ENCODE results near the gene LAMC2.

DNA sequence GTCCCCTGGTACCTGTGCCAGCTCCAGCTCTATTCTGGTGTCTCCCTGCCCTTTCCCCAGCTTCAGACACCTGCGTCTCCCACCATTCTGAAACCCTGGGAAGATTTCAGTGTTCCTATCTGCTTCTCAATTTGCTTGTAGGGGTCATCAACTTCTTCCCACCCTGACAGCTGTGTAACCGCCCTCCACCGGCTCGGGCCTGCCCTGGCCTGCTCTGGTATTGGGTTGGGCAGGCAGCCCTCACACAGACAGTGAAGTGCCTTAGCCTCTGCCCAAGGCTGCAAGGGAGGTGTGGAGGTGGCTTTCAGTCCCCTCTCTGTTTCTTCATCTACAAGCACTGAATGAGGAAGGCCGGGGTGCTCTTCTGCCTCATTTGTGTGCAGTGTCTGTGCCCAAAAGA is 97.2 kb downstream of the LAMC2 start:
- TF ChIP-seq FOXK1 (CRISPR knock-in tag; IDR thresholded peaks at IDR 0.05; ENCODE audit: borderline replicate concordance), result no peak
- no peak for TF ChIP-seq MYC (IDR thresholded peaks at IDR 0.05; ENCODE audit: low read depth, low read length)
- TF ChIP-seq MYC (CRISPR knock-in tag; IDR thresholded peaks at IDR 0.05; ENCODE audit: borderline replicate concordance, low read depth), result no peak
- no peak for TF ChIP-seq EZH2 (IDR thresholded peaks at IDR 0.05; ENCODE audit: borderline replicate concordance, low read depth, low read length)
- TF ChIP-seq YY1 (IDR thresholded peaks at IDR 0.05; ENCODE audit: borderline replicate concordance in 1 of 3, control insufficient read depth in 1 of 3, extremely low read depth in 1 of 3, insufficient read depth in 3 of 3, insufficient read length in 1 of 3, insufficient replicate concordance in 2 of 3, low read depth in 1 of 3, low read length in 2 of 3), result no peak
- TF ChIP-seq POLR2A (conservative IDR thresholded peaks at IDR 0.05), result no peak
- no peak for TF ChIP-seq ELF1 (tag; IDR thresholded peaks at IDR 0.05)
- TF ChIP-seq EP300 (IDR thresholded peaks at IDR 0.05; ENCODE audit: low read length), result no peak
- no peak for TF ChIP-seq ATF3 (IDR thresholded peaks at IDR 0.05)
- TF ChIP-seq ATF3 (CRISPR knock-in tag; conservative IDR thresholded peaks at IDR 0.05), result no peak
- TF ChIP-seq GATA2 (CRISPR knock-in tag; IDR thresholded peaks at IDR 0.05), result no peak
- no peak for TF ChIP-seq KAT7 (CRISPR knock-in tag; IDR thresholded peaks at IDR 0.05; ENCODE audit: borderline replicate concordance)
